Limb (tissue), 2 donors: ENCODE measurements around the gene POLA1.

Experiments
- DNase-seq, 2 donors: peaks; one replicate each; pipeline ENCODE4 v3.0.0-alpha.2; 2016; ENCODE audit errors: extremely low spot score in 2 of 2

POLA1 gene

GRCh38 chrX:24684048-24684447, 9.7 kb upstream of the POLA1 start:
- no peak for DNase-seq

DNA sequence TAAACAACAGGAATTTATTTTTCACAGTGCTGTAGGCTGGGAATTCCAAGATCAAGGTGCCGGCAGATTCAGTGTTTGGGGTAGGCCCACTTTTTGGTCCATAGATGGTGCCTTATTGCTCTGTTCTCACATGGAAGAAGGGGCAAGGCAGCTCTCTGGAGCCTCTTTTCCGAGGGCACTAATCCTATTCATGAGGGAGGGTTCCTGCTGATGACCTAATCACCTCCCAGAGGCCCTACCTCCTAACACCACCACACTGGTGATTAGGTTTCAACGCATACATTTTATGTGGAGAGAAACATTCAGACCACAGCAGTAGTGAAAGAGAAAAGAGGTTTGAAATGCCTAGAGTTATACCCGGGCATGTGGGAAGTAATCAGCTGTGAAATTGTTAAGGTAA, 1.4 kb upstream of the POLA1 start:
- no peak for DNase-seq

DNA sequence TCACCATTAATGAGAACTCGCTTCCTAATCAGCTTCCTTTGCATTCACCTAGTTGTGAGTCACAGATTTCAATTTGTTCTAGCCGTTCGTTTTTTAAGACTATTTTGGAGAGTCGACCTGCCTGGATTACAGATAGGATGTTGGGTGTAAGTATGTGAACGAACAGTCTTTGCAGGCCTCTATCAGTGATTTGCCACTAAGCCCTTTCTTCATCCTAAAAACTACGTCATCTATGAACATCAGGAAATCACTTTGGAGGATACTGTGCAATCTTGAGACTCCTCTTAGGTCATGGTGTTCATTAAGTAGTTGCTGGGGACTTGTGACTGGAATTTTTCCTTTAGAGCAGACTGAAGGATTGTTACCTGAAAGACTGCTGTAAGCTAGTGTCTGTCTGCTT, 1.1 kb downstream of the POLA1 start:
- DNase-seq, result no peak

- DNase-seq, result no peak
Measured at GRCh38 chrX:24696294-24696693, 2.6 kb downstream of the POLA1 start.

DNA sequence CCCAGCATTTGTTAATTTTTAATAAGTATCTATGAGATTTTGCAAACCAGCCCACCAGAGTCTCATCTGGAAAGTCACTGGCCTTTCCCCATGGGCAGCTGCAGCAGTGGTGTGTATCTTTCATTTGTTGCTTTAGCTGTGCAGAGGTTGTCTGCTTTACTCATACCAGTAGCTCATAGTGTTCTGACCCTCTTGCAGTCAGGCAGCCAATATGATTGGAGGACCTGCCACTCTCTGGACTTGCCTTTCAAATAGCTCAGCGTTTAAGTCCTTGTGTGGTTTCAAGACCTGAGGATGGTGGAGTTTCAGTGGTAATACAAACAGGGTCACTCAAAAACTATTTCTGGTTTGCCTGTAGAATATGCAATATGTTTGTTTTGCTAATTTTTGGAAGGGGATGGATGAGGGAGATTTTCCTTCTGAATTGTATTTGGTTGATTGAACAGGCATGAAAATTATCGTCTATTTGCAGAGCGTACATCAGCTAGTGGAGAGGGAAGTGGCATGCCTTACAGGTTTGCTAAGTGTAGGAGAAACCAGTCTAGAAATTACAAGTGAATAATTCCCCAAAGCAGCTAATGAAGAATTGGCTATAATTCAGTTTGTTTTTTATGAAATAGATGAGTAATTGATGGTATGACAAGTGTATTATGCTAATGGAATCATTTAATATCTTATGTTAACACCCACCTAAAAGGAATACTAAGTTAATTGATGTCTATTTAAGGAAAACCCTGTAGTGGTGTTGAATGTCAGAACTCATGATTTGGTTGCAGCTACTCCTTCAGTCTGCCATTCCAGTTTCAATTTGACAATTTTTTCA, 8.9 kb downstream of the POLA1 start:
- no peak for DNase-seq

- no peak for DNase-seq
Measured at GRCh38 chrX:24703185-24703494, 9.4 kb downstream of the POLA1 start.

GRCh38 chrX:24718771-24719170, 25.1 kb downstream of the POLA1 start:
- no peak for DNase-seq

DNA sequence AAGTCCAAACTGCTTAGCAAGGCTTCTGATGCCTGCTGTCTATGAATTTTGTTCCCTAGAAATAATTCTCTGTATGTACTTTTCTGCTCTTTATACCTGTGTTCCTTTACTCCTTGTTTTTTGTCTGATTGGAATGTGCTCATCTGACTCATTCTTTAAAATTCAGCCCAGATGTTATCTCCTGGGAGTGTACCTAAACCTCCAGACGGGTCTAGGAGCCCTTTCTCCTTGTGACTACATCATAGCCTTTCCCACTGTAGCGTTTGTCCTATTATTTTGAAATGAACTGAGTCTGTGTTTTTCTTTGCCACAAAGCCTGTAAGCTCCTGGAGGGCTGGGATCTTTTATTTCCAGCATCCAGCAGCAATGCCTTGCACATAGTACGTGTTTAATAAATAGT, 26.3 kb downstream of the POLA1 start:
- DNase-seq, result no peak

- no peak for DNase-seq
Measured at GRCh38 chrX:24728530-24728929, 34.8 kb downstream of the POLA1 start.

DNA sequence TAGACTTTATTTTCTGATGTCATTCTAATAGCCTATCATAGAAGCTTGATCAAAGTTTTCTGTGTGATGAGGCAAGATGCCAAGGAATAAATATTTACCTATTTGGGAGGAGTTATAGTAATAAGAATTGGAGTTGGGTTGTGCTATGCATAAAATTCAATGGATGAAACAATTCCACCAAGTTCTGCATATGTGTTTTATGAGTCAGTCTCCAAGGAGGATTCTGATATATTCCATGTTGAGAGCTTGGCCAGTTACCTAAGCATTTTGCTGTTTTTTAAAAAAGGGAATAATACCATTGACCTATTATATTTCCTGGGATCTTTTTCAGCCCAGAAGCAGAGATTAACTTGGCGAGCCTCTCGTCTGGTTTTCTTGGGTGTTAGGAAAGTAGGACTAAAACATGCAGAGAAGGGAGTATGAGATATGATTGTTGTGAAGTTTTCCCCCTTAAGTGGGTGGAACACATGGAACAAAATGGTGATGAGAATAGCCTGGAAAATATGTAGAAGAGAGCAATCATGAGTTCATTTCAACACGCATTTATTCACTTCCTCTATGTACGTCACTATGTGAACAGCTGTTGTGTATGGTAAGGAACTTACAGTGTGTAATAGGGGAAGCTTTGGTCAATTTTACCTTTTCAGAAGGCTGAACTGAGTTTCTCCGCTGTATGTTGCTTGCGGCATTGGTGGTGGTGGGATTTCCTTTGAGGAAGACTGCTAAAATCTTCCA, 39.2 kb downstream of the POLA1 start:
- DNase-seq, result no peak

- DNase-seq, result no peak
Measured at GRCh38 chrX:24741330-24741729, 47.6 kb downstream of the POLA1 start.

GRCh38 chrX:24748196-24748595, 54.5 kb downstream of the POLA1 start:
- no peak for DNase-seq

DNA sequence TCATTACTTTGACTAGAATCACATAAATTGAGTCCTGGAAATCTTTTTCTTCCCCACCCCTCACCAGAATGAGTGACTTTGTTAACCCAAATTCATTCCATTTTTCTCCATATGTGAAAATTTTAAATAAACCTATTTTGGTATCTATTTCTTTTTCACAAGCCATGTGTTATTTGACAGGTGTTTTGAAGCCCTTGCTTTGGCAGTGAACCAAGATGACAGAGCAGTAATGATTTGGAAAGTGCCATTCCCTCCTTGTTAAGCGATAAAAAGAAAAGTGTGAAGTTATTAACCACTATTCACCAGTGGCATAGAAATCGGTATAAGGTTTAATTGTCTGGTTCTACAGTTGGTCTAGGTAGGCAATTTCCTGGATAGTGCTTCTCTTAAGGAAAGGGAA, 66.1 kb downstream of the POLA1 start:
- no peak for DNase-seq

DNA sequence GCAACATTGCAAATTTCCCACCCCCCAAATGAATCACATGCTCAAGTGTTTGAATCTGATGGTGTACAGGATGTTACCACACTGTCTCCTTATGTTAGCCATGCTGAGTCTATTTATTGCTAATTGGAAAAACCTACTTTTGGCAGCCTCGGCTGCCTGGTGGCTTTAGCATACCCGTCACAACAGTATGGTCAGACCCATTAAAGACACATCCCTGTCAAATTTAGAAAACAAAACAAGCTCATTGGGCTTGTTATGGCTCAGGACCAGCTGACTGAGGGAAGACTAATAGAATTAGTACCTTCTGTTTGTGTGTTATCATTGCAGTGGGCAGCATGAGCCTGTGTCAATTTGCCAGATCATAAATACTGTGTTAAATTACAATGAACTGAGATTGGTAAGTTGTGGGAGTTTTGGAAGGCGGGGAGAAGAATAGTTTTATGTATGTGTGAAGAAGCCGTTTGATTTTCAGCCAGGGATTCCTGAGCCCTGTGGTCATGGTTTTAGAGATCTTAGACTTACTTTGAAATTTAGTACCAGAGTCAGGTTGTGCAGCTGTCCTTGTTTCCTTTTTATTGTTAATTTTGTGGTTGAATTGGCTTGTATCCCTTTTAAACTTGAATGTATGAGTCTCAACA, 66.8 kb downstream of the POLA1 start:
- DNase-seq, result peak in 1 of 2 donors; percentile 9

DNA sequence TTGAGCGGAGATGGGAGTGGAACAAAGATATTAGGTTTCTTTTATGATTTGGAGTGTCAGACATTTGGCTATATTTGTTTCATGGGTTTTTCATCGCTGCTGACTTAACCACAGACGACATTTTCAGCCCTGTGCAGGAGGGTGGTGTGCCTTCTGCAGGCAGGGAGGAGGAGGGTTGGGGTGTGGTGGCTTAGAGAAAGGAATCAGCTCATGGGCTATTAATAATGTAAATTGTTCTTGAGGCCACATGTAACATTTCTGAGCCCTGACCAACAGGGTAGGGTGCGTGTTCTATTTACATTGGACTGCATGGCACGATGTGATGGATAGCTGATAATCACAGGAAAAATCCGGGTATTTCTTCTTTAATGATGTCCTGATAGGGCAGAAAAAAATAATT, 67.6 kb downstream of the POLA1 start:
- no peak for DNase-seq

GRCh38 chrX:24763989-24764388, 70.3 kb downstream of the POLA1 start:
- DNase-seq, result no peak

DNA sequence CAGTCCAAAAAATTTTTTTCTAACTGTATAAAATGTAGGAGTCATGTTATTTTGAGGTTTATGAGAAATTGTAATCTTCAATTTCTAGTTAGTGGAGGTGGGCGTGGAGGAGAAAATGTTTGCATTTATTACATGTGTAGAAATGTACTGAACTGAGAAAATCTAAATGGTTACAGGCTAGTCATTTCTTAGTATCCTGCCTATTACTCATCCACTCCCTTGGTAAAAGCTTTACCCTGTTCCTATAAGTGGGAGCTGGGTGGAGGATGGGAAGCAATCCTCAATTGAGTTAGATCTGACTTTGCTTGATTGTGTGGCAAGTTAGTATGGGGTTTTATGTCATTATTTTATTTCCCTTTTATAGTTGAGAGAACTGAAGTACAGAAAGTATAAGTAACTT, 73.8 kb downstream of the POLA1 start:
- DNase-seq, result no peak

DNA sequence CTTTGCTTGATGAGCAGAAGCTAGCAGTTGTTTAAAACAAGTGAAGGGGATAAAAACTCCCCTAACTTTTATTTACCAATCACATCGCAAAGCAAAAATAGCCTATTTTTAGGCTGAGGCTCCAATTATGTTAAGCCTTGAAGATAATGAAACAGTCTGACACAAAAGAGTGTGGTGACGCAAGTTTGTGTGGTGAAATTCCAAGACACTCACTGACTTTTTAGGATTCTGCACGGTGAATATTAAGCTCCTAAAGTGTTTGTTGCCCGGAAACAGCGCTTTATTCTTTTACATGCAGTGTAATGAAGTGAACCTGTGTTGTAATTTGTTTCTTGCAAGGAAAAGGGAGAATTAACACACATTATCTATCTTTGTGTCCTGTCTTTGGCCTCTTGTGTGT, 74.8 kb downstream of the POLA1 start:
- DNase-seq, result no peak

- DNase-seq, result no peak
Measured at GRCh38 chrX:24774650-24775049, 80.9 kb downstream of the POLA1 start.

DNA sequence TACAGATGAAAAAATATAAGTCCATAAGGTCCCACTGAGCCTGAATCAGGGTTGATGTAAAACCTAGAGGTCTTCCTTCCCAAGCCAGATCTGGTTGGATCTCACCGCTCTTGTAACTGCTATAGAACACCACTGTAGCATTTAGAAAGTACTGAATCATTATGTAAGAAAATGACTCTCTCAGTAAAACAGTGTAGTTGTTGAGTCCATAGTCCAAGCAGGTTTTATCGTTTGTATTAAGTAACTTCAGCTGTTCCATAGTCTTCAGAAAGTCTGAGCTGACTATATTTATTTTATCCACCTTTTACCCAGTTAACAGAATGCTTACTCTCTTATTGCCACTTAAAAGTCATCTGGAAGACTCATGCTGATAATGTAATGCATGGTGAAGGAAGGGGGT, 82.2 kb downstream of the POLA1 start:
- DNase-seq, result no peak

DNA sequence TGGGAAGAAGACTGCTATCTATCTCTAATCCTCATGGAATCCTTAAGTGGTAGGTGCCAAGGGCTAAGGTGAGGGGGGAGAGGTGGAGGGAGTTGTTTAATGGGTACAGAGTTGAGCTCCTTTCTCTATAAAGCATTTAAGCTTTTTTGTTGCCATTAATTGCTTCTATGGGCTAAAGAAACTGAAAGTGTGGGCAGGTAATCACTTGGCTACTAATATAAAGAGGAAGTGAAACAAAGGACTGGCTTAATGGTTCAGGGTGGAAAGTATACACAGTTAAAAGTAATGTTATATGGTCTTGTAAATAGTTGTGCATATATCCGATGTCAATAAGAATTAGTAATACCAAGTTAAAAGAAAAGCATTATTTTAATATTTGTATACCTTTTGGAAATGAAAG, 83.9 kb downstream of the POLA1 start:
- DNase-seq, result no peak

DNA sequence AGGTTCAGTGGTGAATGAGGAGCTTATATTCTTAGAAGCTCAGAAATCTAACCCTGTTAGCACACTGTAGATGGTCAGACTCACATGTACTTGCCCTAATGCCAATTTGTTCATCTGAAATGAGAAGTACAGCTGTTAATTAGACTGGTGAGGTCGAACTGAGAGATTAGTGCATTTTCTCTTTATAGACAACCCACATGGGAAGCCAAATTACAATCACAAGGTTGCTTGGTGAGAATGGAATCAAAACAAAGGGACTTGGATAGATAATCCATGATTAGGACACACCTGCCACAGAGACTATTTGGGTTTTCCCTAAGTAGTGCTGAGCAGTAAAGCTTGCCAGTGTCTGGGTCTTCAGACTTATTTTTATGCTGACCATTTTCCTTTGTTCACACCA, 88.3 kb downstream of the POLA1 start:
- no peak for DNase-seq

DNA sequence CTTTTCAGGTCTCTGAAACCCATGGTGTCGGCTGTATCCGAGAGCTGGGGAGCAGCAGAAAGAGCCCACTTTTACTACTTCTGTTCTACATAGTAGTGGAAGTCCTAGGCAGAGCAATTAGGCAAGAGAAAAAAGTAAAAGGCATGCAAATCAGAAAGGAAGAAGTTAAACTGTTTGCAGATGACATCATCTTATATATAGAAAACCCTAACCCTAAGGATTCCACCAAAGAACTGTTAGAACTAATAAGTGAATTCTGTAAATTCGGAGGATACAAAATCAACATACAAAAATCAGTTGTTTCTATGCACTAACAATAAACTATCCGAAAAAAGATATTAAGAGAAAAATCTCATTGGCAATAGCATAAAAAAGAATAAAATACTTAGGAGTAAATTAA, 95.3 kb downstream of the POLA1 start:
- DNase-seq, result no peak
